Activated naive CD8-positive, alpha-beta T cell treated with anti-CD3 and anti-CD28 coated beads, Interleukin-2, amount 10 ng/mL, durations not matched to agents 7 days and 5 days (primary cell): ENCODE results near the gene PRKCD. TPM values are rescaled to one million over a fixed set of nuclear protein-coding genes. Genes with fewer than 3 reads are reported as not detected.

Experiments used
- ATAC-seq: fragments of 150-1000 bp; cut with Tn5 transposase; one replicate; pipeline ENCODE4 v1.10.0; 2021; ENCODE audit warnings: low read depth, moderate library complexity
- POLR2A ChIA-PET: fragments of 350-600 bp; sonication (Branson Sonifier 250); formaldehyde crosslinking; loops from one replicate; lab custom pipeline; 2021; ENCODE audit warnings: antibody characterized with exemption; lab: Charles Lee
- DNase-seq: peaks from one replicate; pipeline ENCODE4 v3.0.0; 2021
- H3K27ac Mint-ChIP-seq: one replicate; pipeline ENCODE4 v1.8.0; 2022; ENCODE audit warnings: mild to moderate bottlenecking, mixed read lengths
- H3K27me3 Mint-ChIP-seq: one replicate; pipeline ENCODE4 v1.8.0; 2022; ENCODE audit warnings: mild to moderate bottlenecking, moderate library complexity, mixed read lengths
- H3K36me3 Mint-ChIP-seq: one replicate; pipeline ENCODE4 v1.8.0; 2021; ENCODE audit warnings: mild to moderate bottlenecking, mixed read lengths
- H3K4me1 Mint-ChIP-seq: one replicate; pipeline ENCODE4 v1.8.0; 2021; ENCODE audit warnings: mixed read lengths
- H3K4me3 Mint-ChIP-seq: one replicate; pipeline ENCODE4 v1.8.0; 2022; ENCODE audit warnings: mild to moderate bottlenecking, moderate library complexity, mixed read lengths
- H3K9me3 Mint-ChIP-seq: one replicate; pipeline ENCODE4 v1.8.0; 2021; ENCODE audit warnings: mixed read lengths
- total RNA-seq, 2 experiments: library from RNA; stranded (reverse); gene quantifications; one replicate each; pipeline ENCODE4 v1.2.3, GENCODE V29; 2021

PRKCD gene
- total RNA-seq, 2 experiments from 2014 or later: 20.5 TPM

DNA sequence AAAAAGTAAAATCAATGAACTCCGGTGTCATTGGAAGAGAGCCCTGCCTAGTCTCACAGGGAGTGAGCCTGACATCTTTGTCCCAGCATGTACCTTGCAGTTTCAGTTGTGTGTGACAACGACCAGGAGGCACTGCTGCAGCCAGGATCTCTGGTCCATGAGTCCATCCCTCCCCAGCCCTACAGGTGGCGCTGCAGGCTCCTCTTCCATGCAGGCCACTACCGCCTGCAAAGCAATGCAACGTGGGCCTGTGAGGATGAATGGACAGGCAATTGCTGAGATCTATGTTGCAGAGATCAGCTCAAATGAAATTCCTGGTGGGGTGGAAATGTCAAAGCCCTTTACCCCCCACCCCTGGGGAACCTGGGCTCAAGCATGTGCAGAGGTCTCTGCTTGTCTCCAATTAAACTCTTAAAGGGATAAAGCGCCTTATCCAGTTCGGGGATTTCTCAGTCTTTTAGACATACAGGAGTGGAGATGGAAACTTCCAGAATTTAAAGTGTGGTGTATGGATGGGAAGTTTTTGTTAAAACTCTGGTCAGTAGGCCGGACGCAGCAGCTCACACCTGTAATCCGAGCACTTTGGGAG is 59.0 kb downstream of the PRKCD start:
- Mint-ChIP-seq H3K9me3 (no peaks in the 10 kb centered on the region), H3K27me3 (peaks cover 10% of the 10 kb centered on the region), H3K4me3 (no peak overlapping the region), H3K36me3 (no peaks in the 10 kb centered on the region), H3K27ac (no peak overlapping the region), H3K4me1 (peaks cover 6% of the 10 kb centered on the region)
- ATAC-seq (peak; percentile 97), DNase-seq (peak; percentile 91)
- POLR2A ChIA-PET: no interaction called here

DNA sequence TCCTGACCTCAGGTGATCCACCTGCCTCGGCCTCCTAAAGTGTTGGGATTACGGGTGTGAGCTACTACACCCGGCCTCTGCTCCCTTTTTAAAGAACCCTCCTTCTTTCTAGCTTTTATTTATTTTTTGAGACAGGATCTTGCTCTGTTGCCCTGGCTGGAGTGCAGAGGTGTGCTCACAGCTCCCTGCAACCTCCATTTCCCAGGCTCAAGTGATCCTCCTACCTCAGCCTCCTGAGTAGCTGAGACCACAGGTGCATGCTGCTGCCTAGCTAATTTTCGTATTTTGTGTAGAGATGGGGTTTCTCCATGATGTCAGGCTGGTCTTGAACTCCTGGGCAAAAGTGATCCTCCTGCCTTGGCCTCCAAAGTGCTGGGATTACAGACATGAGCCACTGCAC is 60.3 kb downstream of the PRKCD start:
- Mint-ChIP-seq H3K36me3 (peaks cover 4% of the 10 kb centered on the region), H3K4me1 (peaks cover 6% of the 10 kb centered on the region), H3K27ac (peak overlapping the region; percentile 38), H3K27me3 (peaks cover 2% of the 10 kb centered on the region), H3K4me3 (no peak overlapping the region), H3K9me3 (no peaks in the 10 kb centered on the region)
- no peak for ATAC-seq
- POLR2A ChIA-PET: no interaction called here
- no peak for DNase-seq

DNA sequence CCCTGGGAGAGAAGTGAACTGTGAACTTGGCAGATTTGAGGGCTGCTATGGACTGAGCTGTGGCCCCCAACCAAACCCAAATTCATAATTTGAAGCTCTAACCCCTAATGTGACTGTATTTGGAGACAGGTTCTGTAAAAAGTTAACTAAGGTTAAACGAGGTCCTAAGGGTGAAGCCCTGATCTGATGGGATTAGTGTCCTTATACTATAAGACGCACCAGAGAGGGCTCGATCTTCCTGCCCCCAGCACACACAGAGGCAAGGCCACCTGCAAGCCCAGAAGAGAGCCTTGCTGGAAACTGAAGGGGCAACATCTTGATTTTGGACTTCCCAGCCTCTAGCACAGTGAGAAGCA is 60.8 kb downstream of the PRKCD start:
- POLR2A ChIA-PET: no interaction called here

DNA sequence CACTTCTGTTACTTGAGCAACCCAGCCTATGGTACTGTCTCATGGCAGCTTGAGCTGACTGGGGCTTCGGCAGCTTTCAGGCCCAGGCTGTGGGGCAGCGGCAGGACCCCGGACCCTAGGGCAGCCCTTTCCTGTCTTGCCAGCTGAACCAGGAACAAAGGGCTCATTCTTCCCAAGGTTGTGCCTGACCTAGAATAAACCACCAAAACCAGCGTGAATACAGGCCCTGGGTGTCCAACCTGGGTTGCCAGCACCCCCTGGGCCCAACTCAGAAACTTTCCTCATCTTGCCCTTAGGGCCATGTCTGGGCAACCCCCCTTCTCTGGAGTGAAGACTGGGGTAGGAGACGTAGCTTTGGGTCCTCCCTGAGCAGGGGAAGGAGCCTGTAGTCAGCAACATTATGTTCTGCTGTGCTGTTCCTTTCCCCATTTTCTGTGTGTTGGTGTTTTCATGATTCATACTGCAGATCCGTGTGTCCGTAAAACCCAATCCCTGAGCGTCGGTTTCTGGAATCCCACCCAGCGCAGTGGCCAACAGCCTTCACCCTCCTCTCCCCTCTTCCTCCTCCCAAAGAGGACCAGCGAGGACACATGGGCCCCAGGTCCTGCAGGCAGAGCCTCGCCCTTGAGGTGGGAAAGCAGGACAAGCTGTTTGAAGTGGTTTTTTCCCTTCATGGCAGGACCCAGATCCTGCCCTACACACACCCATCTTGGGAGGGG is 61.3 kb downstream of the PRKCD start:
- POLR2A ChIA-PET: no interaction called here
- no peak for ATAC-seq
- peak overlapping the region; percentile 52 for H3K27ac Mint-ChIP-seq

More for the DNA sequence above, 60.8 kb downstream of the PRKCD start:
- Mint-ChIP-seq H3K4me1 (peaks cover 6% of the 10 kb centered on the region), H3K36me3 (peaks cover 4% of the 10 kb centered on the region), H3K4me3 (no peak overlapping the region), H3K9me3 (no peaks in the 10 kb centered on the region), H3K27ac (no peak overlapping the region), H3K27me3 (peaks cover 1% of the 10 kb centered on the region)
- ATAC-seq (no peak), DNase-seq (no peak)

DNA sequence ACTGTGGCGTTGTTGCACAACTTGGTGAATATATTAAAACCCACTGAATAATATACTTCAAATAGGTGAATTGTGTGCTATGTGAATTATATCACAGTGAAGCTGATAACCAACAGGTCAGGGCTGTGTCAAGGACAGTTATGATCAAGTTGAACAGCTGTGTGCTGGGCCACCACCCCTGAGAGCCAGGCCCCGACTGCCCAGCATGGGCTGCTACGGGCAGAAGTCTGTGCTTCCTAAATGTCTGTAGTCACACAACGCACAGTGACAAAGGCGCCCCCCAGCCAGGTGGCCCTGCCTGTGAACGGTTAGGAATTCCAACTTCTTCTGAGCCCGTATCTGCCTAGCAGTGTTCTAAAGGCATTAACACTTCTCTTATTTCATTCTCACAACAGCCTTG is 62.0 kb downstream of the PRKCD start:
- Mint-ChIP-seq H3K4me3 (no peak overlapping the region), H3K36me3 (peaks cover 8% of the 10 kb centered on the region), H3K27me3 (no peaks in the 10 kb centered on the region), H3K27ac (no peak overlapping the region), H3K4me1 (peaks cover 6% of the 10 kb centered on the region), H3K9me3 (no peaks in the 10 kb centered on the region)
- POLR2A ChIA-PET: no interaction called here
- no peak for ATAC-seq
- no peak for DNase-seq

More for the DNA sequence above, 61.3 kb downstream of the PRKCD start:
- H3K9me3 Mint-ChIP-seq: no peaks in the 10 kb centered on the region
- DNase-seq: no peak
- H3K4me3 Mint-ChIP-seq: no peak overlapping the region
- peaks cover 5% of the 10 kb centered on the region for H3K36me3 Mint-ChIP-seq
- H3K27me3 Mint-ChIP-seq: peaks cover 1% of the 10 kb centered on the region
- peaks cover 6% of the 10 kb centered on the region for H3K4me1 Mint-ChIP-seq

DNA sequence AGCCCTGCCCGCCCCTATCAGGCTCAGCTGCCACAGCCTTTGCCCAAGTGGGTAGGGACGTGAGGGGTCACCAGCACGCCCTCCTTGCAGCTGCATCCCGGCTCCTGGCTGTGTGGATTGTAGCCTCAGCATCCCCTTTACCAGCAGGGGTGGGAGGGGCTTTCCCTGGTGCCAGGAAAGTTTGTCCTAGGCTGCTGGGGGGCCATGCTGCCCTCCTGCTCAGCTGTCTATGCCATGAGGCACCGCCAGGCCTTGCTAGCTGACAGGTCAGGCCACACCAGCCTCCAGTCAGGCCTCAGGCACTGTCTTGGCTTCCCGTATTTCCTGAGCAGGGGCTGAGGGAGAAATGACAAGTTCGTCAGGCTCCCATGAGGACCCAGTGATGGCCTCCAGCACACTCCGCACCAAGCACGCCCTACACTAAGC is 62.5 kb downstream of the PRKCD start:
- Mint-ChIP-seq H3K9me3 (no peaks in the 10 kb centered on the region), H3K4me1 (peaks cover 6% of the 10 kb centered on the region), H3K27ac (no peak overlapping the region), H3K27me3 (no peaks in the 10 kb centered on the region), H3K4me3 (no peak overlapping the region), H3K36me3 (peaks cover 8% of the 10 kb centered on the region)
- DNase-seq: no peak
- POLR2A ChIA-PET: no interaction called here
- no peak for ATAC-seq

DNA sequence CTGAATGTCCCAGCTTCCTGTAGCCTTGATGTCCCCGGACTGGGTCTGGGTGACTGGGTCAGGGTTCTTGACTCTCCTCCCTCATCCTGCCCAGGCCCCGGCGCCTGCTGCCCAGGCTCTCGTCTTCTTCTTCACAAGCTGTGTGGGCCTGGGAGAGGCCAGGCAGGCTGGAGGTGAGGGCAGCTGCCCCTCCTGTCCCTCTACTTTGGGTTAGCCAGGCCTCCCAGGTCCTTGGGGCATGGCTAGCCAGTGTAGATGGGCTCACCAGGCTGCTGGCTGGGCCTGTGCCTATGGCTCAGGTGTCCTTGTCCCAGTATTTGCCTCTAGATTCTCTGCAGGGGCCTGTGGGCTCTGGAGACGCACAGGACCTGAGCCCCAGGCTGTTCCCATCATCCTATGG is 63.0 kb downstream of the PRKCD start:
- Mint-ChIP-seq H3K27ac (no peak overlapping the region), H3K4me1 (peaks cover 6% of the 10 kb centered on the region), H3K27me3 (no peaks in the 10 kb centered on the region), H3K36me3 (peaks cover 8% of the 10 kb centered on the region), H3K4me3 (no peak overlapping the region), H3K9me3 (no peaks in the 10 kb centered on the region)
- POLR2A ChIA-PET: no interaction called here
- no peak for DNase-seq
- ATAC-seq: no peak

DNA sequence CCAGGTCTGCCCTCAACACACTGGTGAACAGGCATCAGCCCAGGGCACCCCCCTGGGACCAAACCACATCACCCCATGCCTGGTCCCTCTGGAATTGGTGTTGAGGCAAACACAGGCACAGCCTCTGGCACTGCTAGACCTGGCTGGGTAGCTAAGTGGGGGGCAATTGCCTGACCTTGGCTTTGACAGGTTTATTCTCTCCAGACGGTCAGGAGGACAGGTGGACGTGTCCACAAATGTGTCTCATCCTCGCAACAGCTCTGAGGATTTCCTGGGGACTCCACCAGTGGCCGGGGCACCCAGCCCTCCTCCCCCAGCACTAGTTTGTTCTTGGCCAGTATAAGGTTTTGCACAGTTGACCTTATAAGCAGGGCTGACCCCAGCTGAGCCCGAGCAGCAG is 63.5 kb downstream of the PRKCD start:
- H3K9me3 Mint-ChIP-seq: no peaks in the 10 kb centered on the region
- H3K36me3 Mint-ChIP-seq: peaks cover 8% of the 10 kb centered on the region
- peaks cover 6% of the 10 kb centered on the region for H3K4me1 Mint-ChIP-seq
- DNase-seq (no peak), ATAC-seq (no peak)
- POLR2A ChIA-PET: no interaction called here
- H3K27me3 Mint-ChIP-seq: no peaks in the 10 kb centered on the region
- no peak overlapping the region for H3K4me3 Mint-ChIP-seq
- H3K27ac Mint-ChIP-seq: no peak overlapping the region

DNA sequence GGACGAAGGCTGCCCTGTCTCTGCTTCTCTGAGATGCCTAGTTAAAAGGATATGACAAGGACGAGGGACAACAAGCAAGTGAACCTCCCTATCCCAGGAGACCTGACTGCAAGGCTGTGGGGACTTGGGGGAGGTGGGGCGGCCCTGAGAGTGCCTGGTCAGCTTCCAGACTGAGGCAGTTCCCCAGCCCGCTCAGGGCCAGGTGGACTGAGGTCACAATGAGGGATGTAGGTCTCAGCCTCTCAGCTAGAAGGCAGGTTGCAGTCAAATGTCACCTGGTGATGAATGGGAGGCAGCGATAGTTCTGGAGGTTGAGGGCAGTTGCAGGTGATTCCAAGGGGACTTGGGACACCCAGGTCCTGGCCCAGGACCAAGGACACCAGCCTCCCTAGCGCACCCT is 64.2 kb downstream of the PRKCD start:
- H3K27me3 Mint-ChIP-seq: no peaks in the 10 kb centered on the region
- H3K4me3 Mint-ChIP-seq: no peak overlapping the region
- POLR2A ChIA-PET: no interaction called here
- no peaks in the 10 kb centered on the region for H3K9me3 Mint-ChIP-seq
- DNase-seq: no peak
- peaks cover 2% of the 10 kb centered on the region for H3K4me1 Mint-ChIP-seq
- no peak overlapping the region for H3K27ac Mint-ChIP-seq
- ATAC-seq: no peak
- peaks cover 8% of the 10 kb centered on the region for H3K36me3 Mint-ChIP-seq

DNA sequence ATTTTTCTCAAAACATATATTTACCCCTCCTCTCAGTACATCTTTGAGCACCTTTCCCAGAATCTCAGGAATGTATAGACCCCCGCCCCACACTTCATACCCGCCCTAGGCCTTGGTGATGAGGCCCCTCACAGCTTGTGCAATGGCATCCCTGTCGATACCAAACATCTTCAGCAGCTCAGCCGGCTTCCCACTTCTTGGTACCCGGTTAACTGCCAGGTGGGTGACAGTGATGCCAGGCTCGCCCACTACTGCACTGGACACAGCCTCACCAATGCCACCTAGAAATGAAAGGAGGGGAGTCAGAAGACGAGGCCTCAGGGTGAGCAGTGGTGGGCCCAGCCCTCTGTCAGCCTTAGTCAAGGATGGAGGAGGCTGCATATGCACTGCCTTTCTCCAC is 64.6 kb downstream of the PRKCD start:
- POLR2A ChIA-PET: no interaction called here
- H3K4me1 Mint-ChIP-seq: peaks cover 2% of the 10 kb centered on the region
- ATAC-seq (no peak), DNase-seq (no peak)
- no peaks in the 10 kb centered on the region for H3K27me3 Mint-ChIP-seq
- no peak overlapping the region for H3K27ac Mint-ChIP-seq
- H3K4me3 Mint-ChIP-seq: no peak overlapping the region
- H3K9me3 Mint-ChIP-seq: no peaks in the 10 kb centered on the region
- H3K36me3 Mint-ChIP-seq: peaks cover 8% of the 10 kb centered on the region

DNA sequence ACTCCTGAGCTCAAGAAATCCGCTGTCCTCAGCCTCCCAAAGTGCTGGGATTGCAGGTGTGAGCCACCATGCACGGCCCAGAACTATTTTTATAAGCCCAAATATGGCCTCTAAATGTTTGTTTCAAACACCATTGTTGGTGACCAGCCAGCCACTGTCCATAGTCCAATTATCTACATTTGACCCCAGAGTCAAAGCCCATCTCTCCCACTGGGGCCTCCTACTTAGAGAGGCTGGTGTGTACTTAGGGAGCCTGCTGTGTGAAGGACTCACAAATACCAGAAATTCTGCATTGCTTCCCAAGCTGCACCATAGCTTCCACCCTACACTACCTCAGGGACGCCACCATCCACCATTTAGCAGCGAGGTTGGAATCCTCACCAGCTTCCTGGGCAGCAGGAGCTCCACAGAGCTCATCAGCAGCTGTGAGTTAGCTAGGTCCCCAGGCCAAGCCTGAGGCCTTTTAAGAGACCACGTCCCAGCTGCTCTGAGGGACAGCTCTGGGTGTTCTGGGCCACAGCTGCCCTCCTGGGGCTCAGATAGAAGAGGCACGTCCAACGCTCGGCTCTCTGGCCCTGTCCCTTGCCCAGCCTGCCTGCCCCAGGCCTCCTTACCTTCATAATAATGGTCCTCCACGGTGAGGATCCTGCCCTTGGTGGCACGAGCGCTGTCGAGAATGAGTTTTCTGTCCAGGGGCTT is 65.3 kb downstream of the PRKCD start:
- H3K27me3 Mint-ChIP-seq: no peaks in the 10 kb centered on the region
- POLR2A ChIA-PET: no interaction called here
- no peak overlapping the region for H3K4me3 Mint-ChIP-seq
- no peak for DNase-seq
- H3K27ac Mint-ChIP-seq: no peak overlapping the region
- no peak for ATAC-seq
- H3K36me3 Mint-ChIP-seq: peaks cover 8% of the 10 kb centered on the region
- no peaks in the 10 kb centered on the region for H3K4me1 Mint-ChIP-seq
- no peaks in the 10 kb centered on the region for H3K9me3 Mint-ChIP-seq

DNA sequence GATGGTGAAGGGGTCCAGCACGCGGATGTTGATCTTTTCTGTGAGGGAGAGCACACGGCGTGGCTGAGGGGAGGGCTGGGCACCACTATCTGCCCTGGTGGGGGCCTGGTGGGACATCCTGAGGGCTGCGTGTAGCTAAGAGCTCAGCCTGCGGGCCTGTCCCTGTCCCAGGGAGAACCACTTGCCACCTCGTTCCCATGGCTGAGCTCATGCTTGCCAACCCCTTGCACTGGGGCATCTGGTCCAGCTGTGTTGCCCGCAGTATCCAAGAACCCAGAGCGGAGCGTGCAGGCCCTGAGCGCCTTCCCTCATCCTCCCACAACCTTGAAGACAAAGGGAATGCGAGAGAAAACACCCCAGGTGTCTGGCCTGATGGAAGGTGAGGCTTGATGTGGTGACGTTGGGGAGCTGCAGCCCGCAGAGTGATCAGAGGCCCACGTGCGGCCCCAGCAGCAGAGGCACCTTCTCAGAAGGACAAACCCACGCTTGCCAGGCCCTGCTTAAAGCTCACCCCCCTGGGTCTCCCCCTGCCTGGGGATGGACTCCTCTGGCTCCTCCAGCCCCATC is 65.9 kb downstream of the PRKCD start:
- H3K36me3 Mint-ChIP-seq: peaks cover 8% of the 10 kb centered on the region
- H3K4me1 Mint-ChIP-seq: no peaks in the 10 kb centered on the region
- no peak overlapping the region for H3K27ac Mint-ChIP-seq

DNA sequence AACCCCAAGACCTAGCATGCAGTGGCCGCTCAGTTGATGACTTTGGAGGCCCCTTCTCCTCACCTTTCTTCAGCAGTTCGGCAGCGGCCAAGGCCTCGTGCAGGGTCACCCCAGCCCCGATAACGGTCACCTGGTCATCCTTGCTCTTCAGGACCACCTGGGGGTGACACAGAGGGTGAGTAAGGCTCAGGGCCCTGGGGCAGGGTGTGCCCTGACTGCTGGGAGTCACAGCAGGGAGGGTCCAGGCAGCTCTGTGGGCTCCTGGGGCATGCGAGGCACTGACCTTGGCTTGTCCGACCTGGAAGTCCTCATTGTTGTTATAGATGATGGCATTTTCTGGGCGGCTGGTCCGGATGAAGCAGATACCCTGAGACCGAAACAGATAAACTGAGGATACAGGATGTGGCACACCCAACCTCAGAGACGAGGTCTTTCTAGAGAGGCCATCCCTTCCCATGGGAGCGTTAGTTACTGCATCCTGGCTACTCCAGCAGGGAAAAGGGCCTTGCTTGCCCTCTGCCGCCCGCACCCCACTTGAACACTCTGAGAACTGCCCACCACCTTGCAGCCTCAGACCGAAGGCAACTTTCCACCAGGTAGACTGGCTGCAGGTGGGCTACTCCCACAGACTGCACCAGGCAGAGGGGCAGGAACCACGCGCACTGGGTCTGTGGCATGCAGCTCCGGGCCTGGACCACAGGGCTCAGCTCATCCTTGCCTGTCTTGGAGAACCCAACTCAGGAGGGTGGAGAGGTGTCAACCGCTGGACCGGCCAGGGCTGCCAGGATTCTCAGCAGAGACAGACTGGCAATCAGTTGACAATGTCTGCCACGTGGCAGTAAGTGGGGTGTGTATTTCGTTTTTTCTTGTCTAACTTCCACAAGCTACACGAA is 67.2 kb downstream of the PRKCD start:
- H3K27me3 Mint-ChIP-seq: no peaks in the 10 kb centered on the region
- peaks cover 14% of the 10 kb centered on the region for H3K36me3 Mint-ChIP-seq
- no peak overlapping the region for H3K27ac Mint-ChIP-seq
- H3K4me3 Mint-ChIP-seq: no peak overlapping the region
- no peaks in the 10 kb centered on the region for H3K4me1 Mint-ChIP-seq
- ATAC-seq: no peak
- DNase-seq: no peak
- no peaks in the 10 kb centered on the region for H3K9me3 Mint-ChIP-seq
- POLR2A ChIA-PET: no interaction called here

More for the DNA sequence above, 65.9 kb downstream of the PRKCD start:
- ATAC-seq (no peak), DNase-seq (no peak)
- no peak overlapping the region for H3K4me3 Mint-ChIP-seq
- POLR2A ChIA-PET: no interaction called here
- no peaks in the 10 kb centered on the region for H3K27me3 Mint-ChIP-seq
- H3K9me3 Mint-ChIP-seq: no peaks in the 10 kb centered on the region
